Stimulated activated CD8-positive, alpha-beta memory T cell treated with anti-CD3 and anti-CD28 coated beads, Interleukin-15, amount 100 ng/mL, for 4 hours (primary cell): ENCODE results near the gene SH3BGR.
"Not testable (repeated sequence)": the region's sequence is repeated elsewhere in the genome, so short reads cannot be mapped to it uniquely, and the experiment has no call there.

Experiments used
- DNase-seq, 2 donors: peaks; one replicate each; pipeline ENCODE4 v3.0.0-alpha.2; 2020; ENCODE audit warnings: low read depth in 2 of 2

SH3BGR gene

GRCh38 chr21:39451332-39452206, at the start of gene SH3BGR:
Gene SH3BGR (plus strand): TSS chr21:39451970. CDS start chr21:39452097, 127 bp downstream.
- no peak for DNase-seq

GRCh38 chr21:39406065-39406464, 45.7 kb upstream of the SH3BGR start:
- DNase-seq: no peak

DNA sequence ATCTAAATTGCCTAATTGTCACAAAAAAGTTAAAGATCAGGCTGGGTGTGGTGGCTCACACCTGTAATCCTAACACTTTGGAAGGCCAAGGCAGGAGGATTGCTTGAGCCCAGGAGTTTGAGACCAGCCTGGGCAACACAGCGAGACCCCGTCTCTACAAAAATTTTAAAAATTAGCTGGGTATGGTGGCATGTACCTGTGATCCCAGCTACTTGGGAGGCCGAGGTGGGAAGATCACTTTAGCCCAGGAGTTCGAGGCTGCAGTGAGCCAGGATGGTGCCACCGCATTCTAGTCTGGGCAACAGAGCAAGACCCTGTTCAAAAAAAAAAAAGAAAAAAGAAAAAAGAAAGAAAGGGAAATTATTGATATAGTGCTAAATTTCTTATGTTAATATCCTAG, 32.6 kb upstream of the SH3BGR start:
- not testable (repeated sequence) for DNase-seq

DNA sequence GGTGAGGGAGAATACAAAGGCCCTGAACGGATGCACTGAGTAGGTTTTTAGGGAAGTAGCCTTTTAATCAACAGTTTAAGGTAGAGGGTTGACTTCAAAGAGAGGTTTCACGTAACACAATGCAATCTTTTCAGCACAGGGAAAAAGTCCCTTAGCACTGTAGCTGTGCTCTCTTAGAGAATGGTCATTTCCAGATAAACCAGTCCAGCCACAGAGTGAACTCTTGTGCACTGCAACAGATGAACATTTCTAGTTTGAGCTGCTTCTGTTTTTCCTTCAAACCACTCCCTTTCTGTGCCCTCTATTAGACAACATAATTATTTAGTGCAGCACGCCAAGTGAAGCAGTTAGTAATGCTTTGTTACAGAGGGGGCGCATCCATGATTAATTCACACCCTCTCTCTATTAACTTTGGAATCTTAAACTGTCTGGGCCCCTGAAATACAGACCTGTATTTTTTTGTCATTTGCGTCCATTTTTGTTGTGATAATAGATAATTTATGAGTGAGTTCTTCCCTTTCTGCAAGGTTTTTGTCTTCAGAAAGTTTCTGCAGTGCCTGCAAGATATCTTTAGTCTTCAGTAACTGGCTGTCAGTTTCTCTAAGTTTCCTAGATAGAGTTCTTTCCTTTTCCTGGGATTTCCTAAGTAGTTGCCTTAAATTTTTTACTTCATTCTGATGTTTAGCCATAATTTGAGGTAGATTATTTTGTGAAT, 29.1 kb upstream of the SH3BGR start:
- no peak for DNase-seq

- no peak for DNase-seq
These were observed 22.3 kb upstream of the SH3BGR start for GRCh38 chr21:39429445-39429844.

- no peak for DNase-seq
These were observed 21.8 kb upstream of the SH3BGR start for GRCh38 chr21:39430016-39430415.

GRCh38 chr21:39430457-39430856, 21.3 kb upstream of the SH3BGR start:
- no peak for DNase-seq

GRCh38 chr21:39430954-39431353, 20.8 kb upstream of the SH3BGR start:
- DNase-seq: no peak

GRCh38 chr21:39434950-39435349, 16.8 kb upstream of the SH3BGR start:
- DNase-seq: no peak

- no peak for DNase-seq
These were observed 12.5 kb upstream of the SH3BGR start for GRCh38 chr21:39439232-39439631.

- DNase-seq: no peak
These were observed 10.0 kb upstream of the SH3BGR start for GRCh38 chr21:39441502-39442475.

- no peak for DNase-seq
These were observed 7.2 kb upstream of the SH3BGR start for GRCh38 chr21:39444421-39445180.

DNA sequence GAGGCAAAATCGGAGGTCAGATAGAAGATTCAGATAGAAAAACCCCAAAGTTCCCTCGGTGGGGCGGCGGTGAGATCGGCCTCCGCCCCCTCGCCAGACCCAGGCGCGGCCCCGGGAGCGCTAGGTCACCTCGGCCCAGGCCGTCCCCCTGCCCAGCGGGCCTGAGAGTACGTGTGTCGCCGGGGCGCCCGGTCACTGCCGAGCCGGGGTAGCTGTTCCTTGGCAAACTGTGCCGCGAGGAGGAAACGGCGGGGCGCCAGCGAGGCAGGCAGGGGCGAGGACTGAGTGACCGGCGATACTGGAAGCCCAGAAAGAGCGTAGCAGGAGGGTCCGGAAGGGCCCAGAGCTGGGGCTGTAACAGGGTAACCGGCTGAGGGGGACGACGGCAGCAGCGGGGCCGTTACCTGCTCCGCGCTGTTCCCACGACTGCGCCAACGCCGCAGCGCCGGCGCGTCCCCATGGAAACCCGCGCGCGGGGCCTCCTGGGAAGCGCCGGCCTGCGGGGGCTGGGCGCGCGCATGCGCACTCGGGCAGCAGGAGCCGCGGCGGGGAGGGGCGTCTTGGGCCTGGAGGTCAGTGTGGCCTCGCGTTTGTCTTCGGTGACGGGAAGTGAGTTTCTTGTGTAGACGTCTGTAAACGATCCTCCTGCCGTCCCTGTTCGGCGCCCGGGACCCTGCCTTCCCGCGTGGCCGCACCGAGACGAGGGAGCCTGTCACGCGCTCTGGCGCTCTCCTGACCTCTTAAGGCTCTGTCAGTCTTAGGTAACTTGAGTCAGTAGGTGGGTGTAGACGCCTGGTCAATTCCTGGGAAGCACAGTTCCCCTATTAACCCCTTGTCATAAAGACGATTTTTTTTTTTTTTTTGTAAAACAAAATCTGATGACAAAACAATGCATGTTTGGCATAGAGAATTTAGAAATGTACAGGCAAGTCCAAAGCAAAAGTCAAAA, 6.2 kb upstream of the SH3BGR start, which contains the start of gene LCA5L:
Gene LCA5L, minus strand, starts transcription at position 458 of the 949 bp plus-strand sequence. CDS start 17,285 bp downstream, outside the sequence.
- peak; percentile 76 to 84 for DNase-seq

DNA sequence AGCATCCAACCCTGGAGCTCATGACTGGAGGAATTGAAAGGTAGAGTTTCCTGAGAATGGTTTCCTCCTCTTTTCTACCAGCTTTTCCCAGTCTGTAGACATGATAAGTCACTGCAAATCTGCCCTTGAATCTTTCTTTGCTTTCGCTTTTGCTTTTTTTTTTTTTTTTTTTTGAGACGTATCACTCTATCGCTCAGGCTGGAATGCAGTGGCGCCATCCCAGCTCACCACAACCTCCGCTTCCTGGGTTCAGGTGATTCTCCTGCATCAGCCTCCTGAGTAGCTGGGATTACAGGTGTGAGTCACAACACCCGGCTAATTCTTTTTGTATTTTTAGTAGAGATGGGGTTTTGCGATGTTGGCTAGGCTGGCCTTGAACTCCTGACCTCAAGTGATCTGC, 4.5 kb upstream of the SH3BGR start:
- no peak for DNase-seq

- DNase-seq: no peak
These were observed 618 bp downstream of the SH3BGR start for GRCh38 chr21:39452207-39452969.

DNA sequence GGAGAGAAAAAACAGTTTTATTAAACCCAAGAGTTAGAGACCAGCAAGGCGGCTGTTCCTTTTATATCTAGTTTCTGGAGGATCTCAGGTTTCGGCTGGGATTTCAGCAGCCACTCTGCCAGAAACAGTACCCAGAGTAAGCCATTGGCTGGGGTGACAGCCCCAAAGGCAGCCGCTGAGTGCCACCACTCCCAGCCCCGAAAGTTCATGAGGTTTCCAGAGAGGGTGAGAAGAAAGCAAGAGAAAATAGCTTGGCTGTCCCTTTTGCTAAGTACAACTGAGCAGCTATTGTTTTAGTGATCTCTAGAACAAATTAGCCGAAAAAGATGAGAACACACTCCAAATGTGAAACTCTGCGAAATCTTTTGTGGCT, 1.2 kb downstream of the SH3BGR start:
- DNase-seq: no peak

GRCh38 chr21:39453571-39454179, 1.9 kb downstream of the SH3BGR start:
- DNase-seq: no peak

- no peak for DNase-seq
These were observed 3.3 kb downstream of the SH3BGR start for GRCh38 chr21:39454949-39455668.
